ENCODE measurements around the gene EXOC6. TPM values are rescaled to one million over a fixed set of nuclear protein-coding genes. Genes with fewer than 3 reads are reported as not detected.

The EXOC6 gene
- total RNA-seq, 1 donor from 2014 or later, result 17.2 TPM

DNA sequence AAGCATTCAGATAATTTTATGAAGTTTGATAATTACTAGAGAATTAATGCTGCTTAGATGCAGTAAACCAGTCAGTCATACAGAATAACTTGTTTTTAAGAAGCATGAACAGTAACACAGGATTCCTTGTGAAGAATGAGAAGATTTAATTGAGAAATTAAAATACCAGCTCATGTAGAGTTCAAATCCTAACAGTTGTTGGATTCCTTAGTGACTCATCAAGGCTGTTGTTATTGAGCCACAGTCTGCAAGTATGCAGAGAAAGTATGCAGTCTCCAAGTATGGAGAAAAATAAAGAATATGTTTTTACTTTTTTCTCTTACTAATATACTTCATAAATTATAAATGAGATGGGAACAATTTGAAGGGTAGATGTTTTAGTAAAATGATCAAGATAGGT is 182.1 kb downstream of the EXOC6 start:
- H3K27me3 ChIP-seq (ENCODE audit: low read depth), result no peaks in the 10 kb centered on the region
- peaks cover 7% of the 10 kb centered on the region for H3K4me1 ChIP-seq
- TF ChIP-seq, protein P1, sequence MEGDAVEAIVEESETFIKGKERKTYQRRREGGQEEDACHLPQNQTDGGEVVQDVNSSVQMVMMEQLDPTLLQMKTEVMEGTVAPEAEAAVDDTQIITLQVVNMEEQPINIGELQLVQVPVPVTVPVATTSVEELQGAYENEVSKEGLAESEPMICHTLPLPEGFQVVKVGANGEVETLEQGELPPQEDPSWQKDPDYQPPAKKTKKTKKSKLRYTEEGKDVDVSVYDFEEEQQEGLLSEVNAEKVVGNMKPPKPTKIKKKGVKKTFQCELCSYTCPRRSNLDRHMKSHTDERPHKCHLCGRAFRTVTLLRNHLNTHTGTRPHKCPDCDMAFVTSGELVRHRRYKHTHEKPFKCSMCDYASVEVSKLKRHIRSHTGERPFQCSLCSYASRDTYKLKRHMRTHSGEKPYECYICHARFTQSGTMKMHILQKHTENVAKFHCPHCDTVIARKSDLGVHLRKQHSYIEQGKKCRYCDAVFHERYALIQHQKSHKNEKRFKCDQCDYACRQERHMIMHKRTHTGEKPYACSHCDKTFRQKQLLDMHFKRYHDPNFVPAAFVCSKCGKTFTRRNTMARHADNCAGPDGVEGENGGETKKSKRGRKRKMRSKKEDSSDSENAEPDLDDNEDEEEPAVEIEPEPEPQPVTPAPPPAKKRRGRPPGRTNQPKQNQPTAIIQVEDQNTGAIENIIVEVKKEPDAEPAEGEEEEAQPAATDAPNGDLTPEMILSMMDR (IDR thresholded peaks at IDR 0.05; ENCODE audit: borderline replicate concordance), result no peak
- H3K27ac ChIP-seq (replicated peaks), result no peak overlapping the region
- intact Hi-C loops (cut with micrococcal nuclease), result no loop called here
- H3K36me3 ChIP-seq, result peaks cover 14% of the 10 kb centered on the region
- H3K9me3 ChIP-seq (replicated peaks), result peaks cover 9% of the 10 kb centered on the region
- no peak for DNase-seq
- no peak overlapping the region for H3K4me3 ChIP-seq

DNA sequence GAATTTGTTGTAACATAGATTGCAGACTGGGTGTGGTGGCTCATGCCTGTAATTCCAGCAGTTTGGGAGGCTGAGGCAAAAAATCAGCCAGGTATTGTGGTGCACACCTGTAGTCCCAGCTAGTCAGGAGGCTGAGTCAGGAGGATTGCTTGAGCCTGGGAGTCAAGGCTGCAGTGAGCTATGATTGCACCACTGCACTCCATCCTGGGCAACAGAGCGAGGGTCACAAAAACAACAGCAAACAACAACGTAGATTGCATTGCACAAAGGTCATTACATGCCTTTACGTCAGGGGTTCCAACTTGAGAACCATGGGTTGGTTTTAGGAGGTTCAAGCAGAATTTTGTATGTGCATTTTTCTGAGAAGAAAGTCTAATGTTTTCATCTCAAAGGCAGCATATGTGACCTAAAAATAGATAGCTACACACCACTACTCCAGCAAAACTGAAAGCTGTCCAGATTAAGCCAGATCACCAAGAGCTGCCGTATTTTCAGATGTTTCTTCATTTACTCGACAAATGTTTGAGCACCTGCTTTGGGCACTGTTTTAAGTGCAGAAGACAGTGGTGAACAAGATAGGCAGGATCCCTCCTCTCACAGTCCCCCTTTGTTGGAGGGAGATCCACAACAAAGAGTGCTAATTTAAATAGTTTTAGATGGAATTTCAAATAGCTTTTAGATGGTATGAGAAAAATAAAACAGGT is 183.9 kb downstream of the EXOC6 start:
- no peak overlapping the region for H3K4me3 ChIP-seq
- intact Hi-C loops (cut with micrococcal nuclease), result no loop called here
- H3K27ac ChIP-seq (replicated peaks), result no peak overlapping the region

DNA sequence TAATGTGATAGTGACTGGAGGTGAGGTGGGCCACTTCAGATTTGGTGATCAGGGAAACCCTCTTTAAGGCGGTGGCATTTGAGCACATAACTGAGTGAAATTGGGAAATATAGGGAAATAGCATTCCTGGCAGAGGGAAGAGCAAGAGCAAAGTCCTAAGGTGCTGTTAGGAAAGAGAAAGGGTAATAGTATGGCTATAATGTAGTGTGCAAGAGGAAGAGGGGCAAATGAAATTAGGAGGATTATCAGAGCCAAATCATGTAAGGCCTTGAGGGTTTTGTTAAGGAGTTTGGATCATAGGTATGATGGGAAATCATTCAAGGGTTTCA is 184.5 kb downstream of the EXOC6 start:
- intact Hi-C loops (cut with micrococcal nuclease), result no loop called here

More for the DNA sequence above, 183.9 kb downstream of the EXOC6 start:
- H3K27me3 ChIP-seq (ENCODE audit: low read depth), result no peaks in the 10 kb centered on the region
- H3K36me3 ChIP-seq, result peaks cover 6% of the 10 kb centered on the region
- peaks cover 6% of the 10 kb centered on the region for H3K9me3 ChIP-seq (replicated peaks)
- no peak for DNase-seq
- H3K4me1 ChIP-seq, result peaks cover 7% of the 10 kb centered on the region
- TF ChIP-seq, protein P1 (IDR thresholded peaks at IDR 0.05; ENCODE audit: borderline replicate concordance), result no peak

DNA sequence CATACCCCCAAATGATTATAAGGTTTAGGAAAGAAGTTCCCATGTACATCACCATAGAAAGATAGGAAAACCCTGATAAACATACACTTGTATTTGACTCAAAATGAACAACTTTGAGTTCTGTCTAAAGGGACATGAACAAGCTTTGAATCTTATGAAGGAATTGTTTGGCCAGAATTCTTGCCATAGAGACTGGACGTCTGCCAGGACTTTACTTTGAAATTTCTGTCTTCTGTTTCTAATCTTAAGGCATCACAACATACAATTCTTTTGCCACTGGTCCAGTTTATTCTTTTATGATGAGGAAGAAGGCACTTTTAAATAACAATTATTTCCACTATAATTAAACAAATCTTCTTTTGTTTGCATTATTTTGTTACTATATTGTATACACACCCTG is 186.1 kb downstream of the EXOC6 start:
- Histone ChIP-seq H3K27ac (replicated peaks) (no peak overlapping the region), H3K4me3 (no peak overlapping the region), H3K4me1 (peaks cover 7% of the 10 kb centered on the region), H3K9me3 (replicated peaks) (no peaks in the 10 kb centered on the region), H3K36me3 (no peaks in the 10 kb centered on the region), H3K27me3 (ENCODE audit: low read depth) (no peaks in the 10 kb centered on the region)
- DNase-seq, result no peak
- TF ChIP-seq, protein P1 (IDR thresholded peaks at IDR 0.05; ENCODE audit: borderline replicate concordance), result no peak
- intact Hi-C loops (cut with micrococcal nuclease), result no loop called here

More for the DNA sequence above, 184.5 kb downstream of the EXOC6 start:
- Histone ChIP-seq H3K27me3 (ENCODE audit: low read depth) (no peaks in the 10 kb centered on the region), H3K9me3 (replicated peaks) (peaks cover under 1% of the 10 kb centered on the region), H3K27ac (replicated peaks) (no peak overlapping the region), H3K4me1 (peaks cover 7% of the 10 kb centered on the region), H3K36me3 (peaks cover 2% of the 10 kb centered on the region), H3K4me3 (no peak overlapping the region)
- no peak for DNase-seq
- TF ChIP-seq, protein P1 (IDR thresholded peaks at IDR 0.05; ENCODE audit: borderline replicate concordance), result no peak

DNA sequence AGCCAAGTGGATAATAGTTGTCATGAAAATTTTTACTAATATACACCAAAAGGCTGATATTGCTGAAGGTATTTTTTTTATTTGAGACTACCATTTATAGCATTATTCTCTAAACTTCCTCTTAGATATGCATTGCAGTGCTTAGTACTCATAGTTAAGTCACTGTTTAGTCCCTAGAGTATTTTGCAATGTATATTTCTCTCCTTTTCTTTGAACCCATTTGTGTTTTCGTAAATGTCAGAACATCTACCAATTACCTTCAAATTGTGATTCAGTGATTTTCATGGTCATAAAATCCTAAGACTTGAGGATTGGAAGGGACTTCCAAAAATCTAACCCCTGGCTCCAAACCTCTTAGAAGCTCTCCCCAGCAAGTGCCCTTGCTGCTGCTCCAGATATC is 190.8 kb downstream of the EXOC6 start:
- DNase-seq, result no peak
- H3K27ac ChIP-seq (replicated peaks), result no peak overlapping the region
- no peaks in the 10 kb centered on the region for H3K36me3 ChIP-seq
- no peaks in the 10 kb centered on the region for H3K27me3 ChIP-seq (ENCODE audit: low read depth)
- no peaks in the 10 kb centered on the region for H3K9me3 ChIP-seq (replicated peaks)
- H3K4me3 ChIP-seq, result no peak overlapping the region
- TF ChIP-seq, protein P1 (IDR thresholded peaks at IDR 0.05; ENCODE audit: borderline replicate concordance), result no peak
- peaks cover 1% of the 10 kb centered on the region for H3K4me1 ChIP-seq
- intact Hi-C loops (cut with micrococcal nuclease), result no loop called here

All from left ventricle myocardium inferior (tissue), 1 donor.